Forelimb muscle (tissue), 1 donor: Measurements from ENCODE around the gene AMD1. TPM values are rescaled to one million over a fixed set of nuclear protein-coding genes. Genes with fewer than 3 reads are reported as not detected.
"Not testable (repeated sequence)": the region's sequence is repeated elsewhere in the genome, so short reads cannot be mapped to it uniquely, and the experiment has no call there.

ENCODE experiments used
- DNase-seq: peaks from one replicate; pipeline ENCODE4 v3.0.0-alpha.2; 2013; ENCODE audit warnings: low read depth
- polyA plus RNA-seq: library from polyadenylated mRNA; unstranded; fragments of 120-200 nt; gene quantifications from one replicate; pipeline ENCODE4 v1.2.1, GENCODE V29; 2013; ENCODE audit not compliant: insufficient read length

Gene AMD1
- polyA plus RNA-seq, 1 donor, result 49.1 TPM

- no peak for DNase-seq
Observed at GRCh38 chr6:110877569-110877968, 3.0 kb downstream of the AMD1 start.

- DNase-seq, result no peak
Observed at GRCh38 chr6:110878751-110879522, 4.4 kb downstream of the AMD1 start.

- no peak for DNase-seq
Observed at GRCh38 chr6:110880651-110881050, 6.1 kb downstream of the AMD1 start.

- no peak for DNase-seq
Observed at GRCh38 chr6:110881546-110882273, 7.1 kb downstream of the AMD1 start.

DNA sequence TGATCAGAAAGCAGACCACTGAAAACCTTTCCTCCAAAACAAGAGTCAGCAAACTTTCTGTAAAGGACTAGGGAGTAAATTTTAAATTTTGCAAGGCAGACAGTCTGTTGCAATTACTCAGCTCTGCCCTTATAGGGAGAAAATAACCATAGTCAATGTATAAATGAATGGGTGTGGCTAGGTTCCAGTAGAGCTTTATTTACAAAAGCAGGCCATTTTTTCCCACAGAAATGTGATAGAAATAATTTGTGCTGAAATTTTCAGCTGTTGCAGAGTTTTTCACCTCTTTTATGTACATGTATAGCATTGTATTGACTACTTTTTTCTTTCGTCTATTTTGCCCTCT, 7.7 kb downstream of the AMD1 start:
- no peak for DNase-seq

DNA sequence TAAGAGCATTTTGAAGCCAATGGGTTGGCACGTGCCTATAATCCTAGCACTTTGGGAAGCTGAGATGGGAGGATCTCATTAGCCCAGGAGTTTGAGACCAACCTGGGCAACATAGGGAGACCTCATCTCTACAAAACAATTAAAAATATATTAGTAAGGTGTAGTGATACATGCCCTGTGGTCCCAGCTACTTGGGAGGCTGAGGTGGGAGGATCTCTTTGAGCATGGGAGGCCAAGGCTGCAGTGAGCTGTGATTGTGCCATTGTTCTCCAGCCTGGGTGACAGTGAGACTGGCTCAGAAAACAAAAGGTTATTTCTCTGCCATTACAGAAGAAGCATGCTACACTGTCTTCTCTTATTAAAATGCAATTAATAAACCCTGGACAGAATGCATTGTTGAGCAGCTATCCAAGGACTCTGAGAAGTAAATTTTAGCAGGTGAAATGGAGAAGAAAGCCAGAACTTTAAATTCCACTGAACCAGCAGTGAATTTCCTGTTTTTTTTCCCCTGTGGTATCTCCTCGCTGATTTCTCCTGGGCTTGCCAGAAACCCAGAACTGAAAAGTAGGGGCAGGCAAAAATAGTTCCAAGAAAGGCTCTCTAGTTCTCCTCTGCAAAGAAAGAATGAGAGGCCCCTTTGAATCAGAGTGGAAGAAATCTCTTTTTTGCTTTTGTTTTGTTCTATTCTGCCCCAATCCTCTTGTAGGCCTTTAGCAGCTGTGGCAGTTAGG, 8.4 kb downstream of the AMD1 start:
- no peak for DNase-seq

- DNase-seq, result no peak
Observed at GRCh38 chr6:110884321-110884720, 9.7 kb downstream of the AMD1 start.

GRCh38 chr6:110885526-110885925, 10.9 kb downstream of the AMD1 start:
- no peak for DNase-seq

DNA sequence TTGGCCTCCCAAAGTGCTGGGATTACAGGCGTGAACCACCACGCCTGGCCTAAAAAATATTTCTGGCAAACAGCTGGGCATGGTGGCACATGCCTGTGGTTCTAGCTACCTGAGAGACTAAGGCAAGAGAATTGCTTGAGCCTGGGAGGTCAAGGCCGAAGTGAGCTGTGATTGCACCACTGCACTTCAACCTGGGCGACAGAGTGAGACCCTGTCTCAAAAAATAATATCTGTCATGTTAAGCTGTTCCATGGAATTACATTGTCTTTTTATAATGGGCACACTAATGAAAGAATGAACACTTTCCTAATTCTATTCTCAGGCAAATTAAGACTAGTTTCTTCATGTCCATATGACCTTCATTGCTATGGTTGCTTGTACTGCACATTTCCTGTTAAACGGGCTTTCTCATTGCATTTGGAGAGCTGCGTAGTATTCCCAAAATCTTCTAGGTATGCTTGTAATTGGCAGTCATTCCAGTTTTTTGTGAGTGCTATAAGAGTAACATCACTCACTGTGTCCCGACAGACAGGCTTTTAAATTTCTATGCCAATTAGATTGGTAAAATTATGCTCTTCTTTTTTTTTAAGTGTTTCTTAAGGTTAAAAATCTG, 12.1 kb downstream of the AMD1 start:
- DNase-seq, result no peak

GRCh38 chr6:110890288-110890687, 15.7 kb downstream of the AMD1 start:
- no peak for DNase-seq

- DNase-seq, result no peak
Observed at GRCh38 chr6:110895907-110896608, 21.5 kb downstream of the AMD1 start.

GRCh38 chr6:110897433-110897832, 22.8 kb downstream of the AMD1 start:
- no peak for DNase-seq

- no peak for DNase-seq
Observed at GRCh38 chr6:110898111-110898510, 23.5 kb downstream of the AMD1 start.

DNA sequence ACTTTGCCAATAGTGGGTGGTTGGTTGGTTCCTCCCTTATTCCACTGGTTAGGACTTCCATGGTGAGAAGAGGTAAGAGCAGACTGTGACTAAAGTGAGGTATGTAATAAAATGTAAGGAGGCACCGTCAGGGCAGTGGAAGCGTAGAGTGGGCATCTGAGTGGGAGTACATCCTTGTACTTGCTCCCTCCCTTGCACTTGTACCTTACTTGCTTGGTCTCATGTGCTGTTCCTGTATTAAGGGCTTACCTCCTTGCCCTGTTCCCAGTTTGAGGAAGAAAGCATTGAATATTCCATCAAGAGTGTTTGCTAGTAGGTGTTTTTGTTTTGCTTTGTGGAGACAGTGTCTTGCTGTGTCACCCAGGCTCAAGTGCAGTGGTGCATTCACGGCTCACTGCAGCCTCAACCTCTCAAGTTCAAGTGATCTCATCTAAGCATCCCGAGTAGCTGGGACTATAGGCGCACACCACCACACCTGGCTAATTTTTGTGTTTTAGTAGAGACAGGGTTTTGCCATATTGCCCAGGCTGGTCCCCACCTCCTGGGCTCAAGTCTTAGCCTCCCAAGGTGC, 25.5 kb downstream of the AMD1 start:
- no peak for DNase-seq

- not testable (repeated sequence) for DNase-seq
Observed at GRCh38 chr6:110901601-110902000, 27.0 kb downstream of the AMD1 start.

DNA sequence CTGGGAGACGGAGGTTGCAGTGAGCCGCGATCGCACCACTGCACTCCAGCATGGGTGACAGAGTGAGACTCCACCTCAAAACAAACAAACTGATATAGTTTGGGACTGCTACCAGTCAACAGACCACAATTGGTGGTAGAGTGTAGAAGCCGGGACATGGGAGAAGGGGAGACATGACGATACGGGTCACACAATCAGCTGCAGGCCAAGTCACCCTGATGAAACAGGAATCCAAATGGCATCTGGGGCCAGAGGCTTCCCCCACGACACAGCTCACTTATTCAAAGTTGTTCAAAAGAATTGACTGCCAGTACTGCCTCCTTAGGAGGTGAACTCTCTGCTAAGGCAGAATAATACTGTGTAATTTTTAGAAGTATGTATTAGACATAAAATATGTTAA, 27.5 kb downstream of the AMD1 start:
- no peak for DNase-seq

- not testable (repeated sequence) for DNase-seq
Observed at GRCh38 chr6:110906273-110906672, 31.7 kb downstream of the AMD1 start.

- DNase-seq, result no peak
Observed at GRCh38 chr6:110930781-110931180, 56.2 kb downstream of the AMD1 start.

DNA sequence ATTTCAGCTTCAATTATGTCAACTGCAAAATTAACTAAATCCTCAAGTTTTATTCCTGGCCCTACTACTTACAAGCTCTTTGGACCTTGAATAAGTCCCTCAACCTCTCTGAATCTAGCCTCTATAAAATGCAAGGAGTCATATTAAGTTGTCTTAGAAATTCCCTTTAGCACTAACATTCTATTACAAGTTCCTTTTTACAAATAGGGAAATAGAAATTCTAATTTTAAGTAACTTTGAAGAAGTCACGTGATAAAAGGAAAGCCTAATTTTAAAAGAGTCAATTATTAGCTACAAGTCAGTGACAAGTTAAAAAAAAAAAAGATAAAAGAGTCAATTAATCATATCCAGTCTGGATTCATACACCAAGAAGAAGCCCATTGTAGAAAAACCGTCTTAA, 59.3 kb downstream of the AMD1 start:
- no peak for DNase-seq

DNA sequence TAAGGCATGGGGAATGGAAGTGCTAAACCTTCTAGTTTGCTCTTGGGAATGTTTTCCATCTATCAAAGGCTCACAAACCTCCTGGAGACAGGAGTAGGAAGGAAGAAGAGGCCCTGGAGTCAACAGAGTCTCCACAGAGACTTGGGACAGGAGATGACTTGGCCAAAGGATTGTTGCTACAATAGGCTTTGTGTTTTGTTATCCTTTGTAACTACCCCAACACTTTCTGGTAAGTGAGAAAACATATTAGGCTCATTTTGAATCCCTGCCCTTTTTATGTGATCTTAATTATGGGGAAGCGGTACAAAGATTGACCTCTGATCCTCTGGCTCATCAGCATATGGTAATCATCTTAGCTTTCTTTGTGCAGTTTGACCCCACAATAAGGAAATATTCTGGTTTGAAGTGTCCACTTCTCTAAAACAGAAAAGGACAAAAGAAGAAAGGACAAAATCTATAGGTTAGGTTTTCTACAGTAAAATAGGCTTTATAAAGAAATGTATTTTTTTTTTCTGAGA, 59.9 kb downstream of the AMD1 start:
- no peak for DNase-seq

- DNase-seq, result no peak
Observed at GRCh38 chr6:110935171-110935570, 60.6 kb downstream of the AMD1 start.
